ENCODE measurements around the gene DCTN5.
"Not testable (repeated sequence)": the region's sequence is repeated elsewhere in the genome, so short reads cannot be mapped to it uniquely, and the experiment has no call there.

DCTN5 gene

GRCh38 chr16:23640931-23641765 lies at the start of gene DCTN5, which contains the start of gene PALB2:
TSS of gene DCTN5 (plus strand) at chr16:23641466. CDS start at chr16:23641543, 77 bp downstream.
TSS of gene PALB2 (minus strand) at chr16:23641310. CDS start at chr16:23641157, 153 bp downstream.
- DNase-seq: peak; percentile 94

- DNase-seq: no peak
Observed at GRCh38 chr16:23594186-23594585, 47.1 kb upstream of the DCTN5 start.

- DNase-seq: no peak
Observed at GRCh38 chr16:23595246-23595950, 45.9 kb upstream of the DCTN5 start.

GRCh38 chr16:23595951-23596720 lies 45.1 kb upstream of the DCTN5 start, which contains the start of gene NDUFAB1:
TSS of gene NDUFAB1 (minus strand) at chr16:23596316. CDS start at chr16:23596290, 26 bp downstream.
- DNase-seq: peak; percentile 95

- DNase-seq: peak; percentile 88
Observed at GRCh38 chr16:23597003-23597756, 44.1 kb upstream of the DCTN5 start.

- DNase-seq: peak; percentile 57
Observed at GRCh38 chr16:23607726-23608125, 33.5 kb upstream of the DCTN5 start.

GRCh38 chr16:23608194-23608593 lies 33.1 kb upstream of the DCTN5 start:
- DNase-seq: no peak

- DNase-seq: no peak
Observed at GRCh38 chr16:23609929-23610328, 31.3 kb upstream of the DCTN5 start.

GRCh38 chr16:23610905-23611304 lies 30.4 kb upstream of the DCTN5 start:
- not testable (repeated sequence) for DNase-seq

- no peak for DNase-seq
Observed at GRCh38 chr16:23611936-23612335, 29.3 kb upstream of the DCTN5 start.

GRCh38 chr16:23615805-23616204 lies 25.5 kb upstream of the DCTN5 start:
- DNase-seq: no peak

GRCh38 chr16:23624092-23624491 lies 17.2 kb upstream of the DCTN5 start:
- no peak for DNase-seq

- peak; percentile 63 for DNase-seq
Observed at GRCh38 chr16:23629516-23629915, 11.8 kb upstream of the DCTN5 start.

- not testable (repeated sequence) for DNase-seq
Observed at GRCh38 chr16:23631874-23632273, 9.4 kb upstream of the DCTN5 start.

GRCh38 chr16:23634461-23635036 lies 6.7 kb upstream of the DCTN5 start:
- DNase-seq: no peak

GRCh38 chr16:23635958-23636357 lies 5.3 kb upstream of the DCTN5 start:
- DNase-seq: no peak

GRCh38 chr16:23640615-23640930 lies 693 bp upstream of the DCTN5 start:
- no peak for DNase-seq

GRCh38 chr16:23642246-23642774 lies 1.0 kb downstream of the DCTN5 start:
- no peak for DNase-seq

GRCh38 chr16:23650674-23651416 lies 9.6 kb downstream of the DCTN5 start:
- no peak for DNase-seq

- DNase-seq: no peak
Observed at GRCh38 chr16:23651943-23652468, 10.7 kb downstream of the DCTN5 start.

- DNase-seq: no peak
Observed at GRCh38 chr16:23663918-23664317, 22.7 kb downstream of the DCTN5 start.

Measured in islet precursor cell (in vitro differentiated cells).